Measurements from ENCODE around the gene TBL1XR1.

The TBL1XR1 gene

DNA sequence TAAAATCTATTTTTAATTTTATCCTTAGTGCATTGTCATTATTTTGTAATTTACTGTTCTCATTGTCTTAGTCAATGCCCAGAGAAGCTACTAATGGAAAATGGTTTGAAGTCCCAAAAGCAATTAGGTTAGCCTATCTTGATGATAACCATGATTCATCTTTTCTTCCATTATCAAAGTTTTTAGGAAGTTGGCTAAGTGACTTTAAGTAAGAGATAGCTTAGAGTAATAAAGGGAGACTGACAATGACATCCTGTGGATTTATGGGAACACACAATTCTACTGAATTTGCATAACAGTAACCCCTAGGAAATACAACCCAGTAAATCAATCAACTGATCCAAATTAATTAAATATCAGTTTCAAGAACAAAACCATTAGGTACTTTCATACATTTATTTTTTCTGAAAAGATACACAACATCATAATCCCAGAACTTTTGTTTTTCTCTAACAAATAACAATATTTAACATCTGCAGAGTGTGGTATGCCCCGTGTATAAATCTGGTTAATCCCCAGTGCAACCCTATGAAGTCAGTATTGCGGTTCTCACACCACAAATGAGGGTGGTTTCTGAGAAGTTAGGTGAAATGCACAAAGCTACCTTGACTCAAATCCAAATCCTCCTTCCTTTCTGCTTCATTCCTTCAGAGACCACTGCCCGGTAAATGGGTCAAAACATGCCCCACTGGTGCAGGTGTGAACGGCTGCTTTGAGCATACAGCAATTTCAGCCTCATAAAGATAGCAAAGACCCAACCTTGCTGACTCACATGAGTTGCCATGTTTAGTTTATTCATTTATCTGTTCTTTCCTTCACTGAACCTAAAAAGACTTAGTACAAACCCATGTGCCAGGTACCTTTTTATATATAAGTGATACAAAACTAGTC is 202.1 kb downstream of the TBL1XR1 start:
- no peak overlapping the region for H3K27ac ChIP-seq
- TF ChIP-seq, protein P1, sequence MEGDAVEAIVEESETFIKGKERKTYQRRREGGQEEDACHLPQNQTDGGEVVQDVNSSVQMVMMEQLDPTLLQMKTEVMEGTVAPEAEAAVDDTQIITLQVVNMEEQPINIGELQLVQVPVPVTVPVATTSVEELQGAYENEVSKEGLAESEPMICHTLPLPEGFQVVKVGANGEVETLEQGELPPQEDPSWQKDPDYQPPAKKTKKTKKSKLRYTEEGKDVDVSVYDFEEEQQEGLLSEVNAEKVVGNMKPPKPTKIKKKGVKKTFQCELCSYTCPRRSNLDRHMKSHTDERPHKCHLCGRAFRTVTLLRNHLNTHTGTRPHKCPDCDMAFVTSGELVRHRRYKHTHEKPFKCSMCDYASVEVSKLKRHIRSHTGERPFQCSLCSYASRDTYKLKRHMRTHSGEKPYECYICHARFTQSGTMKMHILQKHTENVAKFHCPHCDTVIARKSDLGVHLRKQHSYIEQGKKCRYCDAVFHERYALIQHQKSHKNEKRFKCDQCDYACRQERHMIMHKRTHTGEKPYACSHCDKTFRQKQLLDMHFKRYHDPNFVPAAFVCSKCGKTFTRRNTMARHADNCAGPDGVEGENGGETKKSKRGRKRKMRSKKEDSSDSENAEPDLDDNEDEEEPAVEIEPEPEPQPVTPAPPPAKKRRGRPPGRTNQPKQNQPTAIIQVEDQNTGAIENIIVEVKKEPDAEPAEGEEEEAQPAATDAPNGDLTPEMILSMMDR (conservative IDR thresholded peaks at IDR 0.05) = no peak

DNA sequence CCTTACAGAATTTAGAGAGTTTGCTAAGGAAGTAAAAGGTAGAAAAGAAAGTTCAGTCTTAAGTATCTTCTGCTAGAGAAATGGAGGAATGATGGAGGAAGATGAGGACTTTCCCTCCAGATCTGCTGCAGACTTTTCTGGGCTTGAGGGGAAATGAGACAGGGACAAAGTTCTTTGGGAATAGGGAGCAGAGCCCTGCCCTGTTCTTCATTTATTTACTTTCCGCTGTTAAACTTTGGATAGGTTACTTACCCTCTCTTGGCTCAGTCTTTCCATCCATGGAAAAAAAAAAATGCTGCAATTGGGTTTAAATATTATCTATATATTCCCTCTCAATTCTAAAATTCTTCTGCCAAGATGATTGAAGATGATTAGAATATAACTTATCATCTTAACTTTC is 202.9 kb downstream of the TBL1XR1 start:
- H3K27ac ChIP-seq = no peak overlapping the region
- TF ChIP-seq, protein P1 (conservative IDR thresholded peaks at IDR 0.05) = no peak

DNA sequence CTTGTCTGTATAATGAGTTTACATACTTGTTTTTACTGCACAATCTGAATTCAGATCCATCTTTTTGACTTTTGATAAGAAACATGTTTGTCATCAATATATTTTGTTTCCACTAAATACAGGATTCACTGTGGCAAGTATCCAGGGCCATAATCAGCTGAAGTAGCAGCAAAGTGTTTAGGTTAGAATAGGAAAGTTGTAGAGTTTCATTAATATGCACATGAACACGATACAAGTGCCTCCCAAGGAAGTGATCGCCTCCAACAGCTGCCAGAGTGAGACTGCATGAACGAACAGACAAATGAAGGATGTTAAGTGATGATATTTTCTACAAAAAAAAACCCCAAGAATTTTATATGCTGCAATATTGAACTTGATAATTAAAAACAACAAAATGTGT is 204.3 kb downstream of the TBL1XR1 start:
- H3K27ac ChIP-seq = no peak overlapping the region
- TF ChIP-seq, protein P1 (conservative IDR thresholded peaks at IDR 0.05) = no peak

DNA sequence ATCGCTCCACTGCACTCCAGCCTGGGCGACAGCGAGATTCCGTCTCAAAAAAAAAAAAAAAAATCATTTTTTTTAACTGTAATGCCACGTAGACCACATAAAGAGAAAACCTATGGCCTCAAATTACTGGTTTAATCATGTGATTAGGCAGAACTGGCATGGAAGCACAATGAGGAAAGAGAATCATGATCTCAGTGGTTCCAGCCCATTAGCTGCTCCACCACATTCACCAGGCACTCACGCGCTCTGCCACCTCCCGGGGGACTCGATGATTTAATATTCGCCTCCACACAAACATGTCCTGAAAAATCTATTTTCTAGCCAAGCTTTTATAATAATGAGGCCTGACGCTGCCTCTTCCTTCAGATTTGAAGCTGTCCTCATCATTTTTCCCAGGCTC is 204.7 kb downstream of the TBL1XR1 start:
- TF ChIP-seq, protein P1 (conservative IDR thresholded peaks at IDR 0.05) = no peak
- no peak overlapping the region for H3K27ac ChIP-seq

DNA sequence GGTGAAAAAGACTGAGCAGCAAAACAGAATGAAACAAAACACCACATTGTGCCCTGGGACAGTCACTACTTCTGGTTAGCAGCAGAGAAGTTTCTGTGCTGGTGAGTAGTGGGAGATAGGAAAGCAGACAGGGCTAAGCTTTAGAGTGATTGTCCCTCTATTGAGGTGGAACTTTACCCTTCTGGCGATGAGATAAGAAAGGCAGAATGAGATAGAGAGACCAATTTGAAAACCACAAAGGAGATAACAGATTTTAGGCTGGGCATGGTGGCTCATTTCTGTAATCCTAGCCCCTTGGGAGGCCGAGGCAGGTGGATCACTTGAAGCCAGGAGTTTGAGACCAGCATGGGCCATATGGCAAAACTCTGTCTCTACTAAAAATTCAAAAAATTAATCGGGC is 208.5 kb downstream of the TBL1XR1 start:
- H3K27ac ChIP-seq = no peak overlapping the region
- TF ChIP-seq, protein P1 (conservative IDR thresholded peaks at IDR 0.05) = no peak

DNA sequence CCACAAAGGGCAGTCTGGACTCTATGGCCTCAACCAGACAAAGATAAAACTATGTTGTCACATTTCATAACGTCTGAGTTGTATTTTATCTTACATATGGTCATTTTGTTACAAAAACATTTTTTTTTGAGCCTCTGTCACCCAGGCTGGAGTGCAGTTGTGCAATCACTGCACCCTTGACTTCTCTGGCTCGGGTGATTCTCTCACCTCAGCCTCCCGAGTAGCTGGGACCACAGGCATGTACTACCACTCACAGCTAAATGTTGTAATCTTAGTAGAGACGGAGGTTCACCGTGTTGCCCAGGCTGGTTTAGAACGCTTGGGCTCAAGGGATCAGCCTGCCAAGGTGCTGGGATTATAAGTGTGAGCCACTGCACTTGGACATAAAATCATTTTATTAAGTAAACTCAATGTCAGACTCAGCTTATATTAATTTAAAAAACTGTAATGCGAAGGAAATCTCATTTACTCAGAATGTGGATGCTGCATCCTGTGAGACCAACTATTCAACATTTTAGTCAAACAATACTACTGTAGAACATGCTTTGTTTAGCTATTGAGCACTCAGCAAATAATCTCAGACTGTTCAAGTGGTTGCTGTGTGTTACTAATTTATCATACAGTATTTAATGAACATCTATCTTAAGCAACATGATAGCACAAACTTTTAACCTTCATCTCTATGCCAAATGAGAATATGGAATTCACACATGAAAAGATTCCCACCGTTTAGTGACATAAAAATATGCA is 209.2 kb downstream of the TBL1XR1 start:
- TF ChIP-seq, protein P1 (conservative IDR thresholded peaks at IDR 0.05) = no peak
- H3K27ac ChIP-seq = no peak overlapping the region

DNA sequence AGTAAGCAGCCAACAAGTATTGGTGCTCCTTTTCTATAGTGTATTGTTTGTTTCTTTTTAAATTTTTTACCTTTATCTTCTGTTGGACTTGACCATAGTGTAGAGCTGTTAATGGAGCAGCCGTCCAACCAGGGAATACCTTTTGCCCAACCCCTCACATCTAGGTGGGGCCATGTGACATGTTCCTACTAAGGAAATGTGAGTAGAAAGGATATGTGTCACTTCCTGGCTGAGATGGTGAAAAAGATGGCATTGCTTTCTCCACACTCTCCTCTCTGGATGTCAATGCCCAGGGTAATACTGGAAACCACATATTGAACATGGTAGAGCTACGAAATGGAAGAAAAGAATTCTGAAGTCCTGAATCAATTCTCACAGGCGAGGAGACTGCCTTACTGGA is 218.8 kb downstream of the TBL1XR1 start:
- H3K27ac ChIP-seq = no peak overlapping the region
- TF ChIP-seq, protein P1 (conservative IDR thresholded peaks at IDR 0.05) = no peak

Measured in VCaP (cell line).